Hepatocyte (in vitro differentiated cells): ENCODE results near the gene GUCY1A2. TPM values are rescaled to one million over a fixed set of nuclear protein-coding genes. Genes with fewer than 3 reads are reported as not detected.

Experiments used
- DNase-seq: peaks from one replicate; pipeline ENCODE4 v3.0.0-alpha.2; 2016; ENCODE audit warnings: low spot score
- H2AFZ ChIP-seq: fragments of 200-600 bp; sonication (generic); 2 replicates; pipeline ENCODE4 v1.6.0; 2016; ENCODE audit warnings: antibody characterized with exemption, mild to moderate bottlenecking
- H3K27ac ChIP-seq: fragments of 200-600 bp; sonication (generic); 2 replicates; pipeline ENCODE4 v1.5.1; 2016; ENCODE audit warnings: mild to moderate bottlenecking
- H3K27me3 ChIP-seq: fragments of 200-600 bp; sonication (generic); 2 replicates; pipeline ENCODE4 v1.6.1; 2016
- H3K36me3 ChIP-seq: fragments of 200-600 bp; sonication (generic); replicated peaks from 2 replicates; pipeline ENCODE4 v1.5.1; 2016; ENCODE audit warnings: low read depth; ENCODE audit not compliant: insufficient read depth
- H3K4me1 ChIP-seq: fragments of 200-600 bp; sonication (generic); 2 replicates; pipeline ENCODE4 v1.5.1; 2016; ENCODE audit warnings: mild to moderate bottlenecking, moderate library complexity; ENCODE audit not compliant: insufficient read depth
- H3K4me2 ChIP-seq: fragments of 200-600 bp; sonication (generic); 2 replicates; pipeline ENCODE4 v1.6.0; 2016
- H3K4me3 ChIP-seq: fragments of 200-600 bp; sonication (generic); 2 replicates; pipeline ENCODE4 v1.5.1; 2016; ENCODE audit warnings: mild to moderate bottlenecking
- H3K79me2 ChIP-seq: fragments of 200-600 bp; sonication (generic); 2 replicates; pipeline ENCODE4 v1.6.0; 2017; ENCODE audit warnings: mild to moderate bottlenecking
- H3K9me2 ChIP-seq: fragments of 200-600 bp; sonication (generic); replicated peaks from 2 replicates; pipeline ENCODE4 v1.6.0; 2017; ENCODE audit warnings: mild to moderate bottlenecking; ENCODE audit not compliant: insufficient read depth
- H3K9me3 ChIP-seq: fragments of 200-600 bp; sonication (generic); 2 replicates; pipeline ENCODE4 v1.5.1; 2016; ENCODE audit warnings: low read depth, mild to moderate bottlenecking
- H4K20me1 ChIP-seq: fragments of 200-600 bp; sonication (generic); 2 replicates; pipeline ENCODE4 v1.6.0; 2016; ENCODE audit warnings: mild to moderate bottlenecking; ENCODE audit not compliant: insufficient read depth, poor library complexity, severe bottlenecking
- EZH2 ChIP-seq: fragments of 200-600 bp; sonication (generic); IDR thresholded peaks from 2 replicates; pipeline ENCODE4 v1.6.1; 2016; ENCODE audit warnings: antibody characterized with exemption, mild to moderate bottlenecking, borderline replicate concordance
- EZH2phosphoT487 ChIP-seq: fragments of 200-600 bp; sonication (generic); IDR thresholded peaks from one replicate; pipeline ENCODE4 v1.6.1; 2018; ENCODE audit warnings: antibody characterized with exemption, mild to moderate bottlenecking, low read depth, moderate library complexity; ENCODE audit not compliant: unreplicated experiment, severe bottlenecking
- WGBS: methylation state at CpG from one replicate; pipeline ENCODE4 v1.1.6; 2016; ENCODE audit warnings: low lambda C conversion rate; ENCODE audit errors: missing lambda C conversion rate; 5-methylcytosine and 5-hydroxymethylcytosine counted together
- polyA plus RNA-seq: library from polyadenylated mRNA; unstranded; fragments of >200 nt; fragmentation: Nextera tagmentation; extraction: Ambion mirVana; gene quantifications from 2 replicates; pipeline ENCODE4 v1.2.1, GENCODE V29; 2016
- total RNA-seq: library from RNA; depleted of rRNA; stranded (reverse); fragments of >200 nt; gene quantifications from 2 replicates; pipeline ENCODE4 v1.2.3, GENCODE V29; 2014
- TF ChIP-seq, protein P1 (sequence below): fragments of 200-600 bp; sonication (generic); IDR thresholded peaks from 2 replicates; pipeline ENCODE4 v1.5.1; 2016; ENCODE audit warnings: antibody characterized with exemption, mild to moderate bottlenecking; ENCODE audit not compliant: poor library complexity

The GUCY1A2 gene
- total and polyA plus RNA-seq, 2 experiments from 2014 or later = 3.3 to 9.1 TPM

DNA sequence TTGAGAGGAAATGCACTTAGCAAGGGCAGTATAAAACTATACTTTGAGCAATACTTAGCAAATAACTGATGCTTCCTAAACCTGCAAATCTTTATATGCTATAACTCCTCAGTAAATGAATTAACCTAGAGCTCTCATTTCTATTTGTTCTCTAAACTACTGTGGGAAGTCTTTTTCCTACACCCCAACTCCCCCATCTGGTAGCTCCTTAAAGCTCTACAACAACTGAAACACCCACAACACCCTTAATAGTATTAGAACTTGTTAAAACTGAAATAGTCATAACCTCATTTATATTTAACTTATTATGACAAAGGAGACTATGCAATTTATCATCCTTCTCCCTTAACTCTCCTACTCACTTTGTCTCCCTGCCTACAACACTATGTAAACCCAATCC, 43.4 kb downstream of the GUCY1A2 start:
- Histone ChIP-seq H3K4me2 (no peak overlapping the region), H3K9me3 (no peaks in the 10 kb centered on the region), H3K4me1 (peaks cover 4% of the 10 kb centered on the region), H3K79me2 (no peaks in the 10 kb centered on the region), H2AFZ (no peak overlapping the region), H4K20me1 (no peaks in the 10 kb centered on the region), H3K27me3 (no peaks in the 10 kb centered on the region), H3K36me3 (no peaks in the 10 kb centered on the region), H3K4me3 (no peak overlapping the region), H3K9me2 (no peaks in the 10 kb centered on the region), H3K27ac (no peak overlapping the region)
- TF ChIP-seq EZH2 = no peak
- TF ChIP-seq, protein P1, sequence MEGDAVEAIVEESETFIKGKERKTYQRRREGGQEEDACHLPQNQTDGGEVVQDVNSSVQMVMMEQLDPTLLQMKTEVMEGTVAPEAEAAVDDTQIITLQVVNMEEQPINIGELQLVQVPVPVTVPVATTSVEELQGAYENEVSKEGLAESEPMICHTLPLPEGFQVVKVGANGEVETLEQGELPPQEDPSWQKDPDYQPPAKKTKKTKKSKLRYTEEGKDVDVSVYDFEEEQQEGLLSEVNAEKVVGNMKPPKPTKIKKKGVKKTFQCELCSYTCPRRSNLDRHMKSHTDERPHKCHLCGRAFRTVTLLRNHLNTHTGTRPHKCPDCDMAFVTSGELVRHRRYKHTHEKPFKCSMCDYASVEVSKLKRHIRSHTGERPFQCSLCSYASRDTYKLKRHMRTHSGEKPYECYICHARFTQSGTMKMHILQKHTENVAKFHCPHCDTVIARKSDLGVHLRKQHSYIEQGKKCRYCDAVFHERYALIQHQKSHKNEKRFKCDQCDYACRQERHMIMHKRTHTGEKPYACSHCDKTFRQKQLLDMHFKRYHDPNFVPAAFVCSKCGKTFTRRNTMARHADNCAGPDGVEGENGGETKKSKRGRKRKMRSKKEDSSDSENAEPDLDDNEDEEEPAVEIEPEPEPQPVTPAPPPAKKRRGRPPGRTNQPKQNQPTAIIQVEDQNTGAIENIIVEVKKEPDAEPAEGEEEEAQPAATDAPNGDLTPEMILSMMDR = no peak
- TF ChIP-seq EZH2phosphoT487 = no peak
- DNase-seq = no peak

GRCh38 chr11:106971864-106972263, 46.4 kb downstream of the GUCY1A2 start:
- no peaks in the 10 kb centered on the region for H3K9me2 ChIP-seq
- TF ChIP-seq EZH2phosphoT487 = no peak
- TF ChIP-seq EZH2 = no peak
- TF ChIP-seq, protein P1 = no peak
- H3K9me3 ChIP-seq = no peaks in the 10 kb centered on the region
- no peak overlapping the region for H3K4me3 ChIP-seq
- no peak overlapping the region for H2AFZ ChIP-seq
- no peaks in the 10 kb centered on the region for H4K20me1 ChIP-seq
- no peak for DNase-seq
- no peaks in the 10 kb centered on the region for H3K27me3 ChIP-seq
- no peaks in the 10 kb centered on the region for H3K79me2 ChIP-seq
- no peaks in the 10 kb centered on the region for H3K36me3 ChIP-seq
- H3K4me1 ChIP-seq = peaks cover 4% of the 10 kb centered on the region
- no peak overlapping the region for H3K4me2 ChIP-seq
- no peak overlapping the region for H3K27ac ChIP-seq

- H4K20me1 ChIP-seq = no peaks in the 10 kb centered on the region
- no peak overlapping the region for H3K4me3 ChIP-seq
- H2AFZ ChIP-seq = no peak overlapping the region
- H3K4me2 ChIP-seq = no peak overlapping the region
- no peaks in the 10 kb centered on the region for H3K36me3 ChIP-seq
- no peak for DNase-seq
- H3K4me1 ChIP-seq = peaks cover 4% of the 10 kb centered on the region
- no peaks in the 10 kb centered on the region for H3K27me3 ChIP-seq
- no peak overlapping the region for H3K27ac ChIP-seq
- H3K9me3 ChIP-seq = no peaks in the 10 kb centered on the region
- TF ChIP-seq EZH2 (no peak), EZH2phosphoT487 (no peak)
- TF ChIP-seq, protein P1 = no peak
- no peaks in the 10 kb centered on the region for H3K9me2 ChIP-seq
- no peaks in the 10 kb centered on the region for H3K79me2 ChIP-seq
- 96% methylated on average over 1 of the region's 1 CpG for WGBS
Measured at GRCh38 chr11:106969644-106970355, 48.5 kb downstream of the GUCY1A2 start.

DNA sequence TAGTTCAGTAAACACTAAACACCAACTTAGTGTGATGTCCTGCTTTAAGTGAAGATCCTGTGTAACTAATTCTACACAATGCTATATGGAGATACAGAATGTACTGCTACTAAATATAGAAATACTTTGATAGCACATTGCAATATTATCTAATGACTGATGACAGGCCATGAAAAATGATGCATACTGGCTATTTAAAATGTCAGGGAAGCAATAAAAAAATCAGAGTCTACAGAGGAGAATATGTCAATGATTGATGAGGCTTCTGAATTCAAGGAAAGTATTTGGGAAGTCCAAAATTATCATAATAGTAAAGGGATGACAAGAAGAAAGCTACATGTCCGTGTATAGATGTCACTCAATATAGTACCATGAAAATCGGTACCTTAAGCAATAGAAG, 55.3 kb downstream of the GUCY1A2 start:
- H3K4me2 ChIP-seq = no peak overlapping the region
- H3K36me3 ChIP-seq = no peaks in the 10 kb centered on the region
- H3K27ac ChIP-seq = no peak overlapping the region
- H3K9me3 ChIP-seq = no peaks in the 10 kb centered on the region
- H4K20me1 ChIP-seq = no peaks in the 10 kb centered on the region
- no peaks in the 10 kb centered on the region for H3K79me2 ChIP-seq
- H2AFZ ChIP-seq = no peak overlapping the region
- TF ChIP-seq EZH2phosphoT487 = no peak
- TF ChIP-seq, protein P1 = no peak
- no peak for TF ChIP-seq EZH2
- no peak for DNase-seq
- H3K4me1 ChIP-seq = peaks cover 22% of the 10 kb centered on the region
- H3K27me3 ChIP-seq = no peaks in the 10 kb centered on the region
- H3K4me3 ChIP-seq = no peak overlapping the region
- 90% methylated on average over 2 of the region's 2 CpGs for WGBS
- H3K9me2 ChIP-seq = no peaks in the 10 kb centered on the region
